HG03460 (cell line): ENCODE results near the gene KRT7.

Source experiments
- ATAC-seq: cut with Tn5 transposase; IDR thresholded peaks from one replicate; pipeline ENCODE4 v1.9.1; 2021; ENCODE audit not compliant: unreplicated experiment

The KRT7 gene

DNA sequence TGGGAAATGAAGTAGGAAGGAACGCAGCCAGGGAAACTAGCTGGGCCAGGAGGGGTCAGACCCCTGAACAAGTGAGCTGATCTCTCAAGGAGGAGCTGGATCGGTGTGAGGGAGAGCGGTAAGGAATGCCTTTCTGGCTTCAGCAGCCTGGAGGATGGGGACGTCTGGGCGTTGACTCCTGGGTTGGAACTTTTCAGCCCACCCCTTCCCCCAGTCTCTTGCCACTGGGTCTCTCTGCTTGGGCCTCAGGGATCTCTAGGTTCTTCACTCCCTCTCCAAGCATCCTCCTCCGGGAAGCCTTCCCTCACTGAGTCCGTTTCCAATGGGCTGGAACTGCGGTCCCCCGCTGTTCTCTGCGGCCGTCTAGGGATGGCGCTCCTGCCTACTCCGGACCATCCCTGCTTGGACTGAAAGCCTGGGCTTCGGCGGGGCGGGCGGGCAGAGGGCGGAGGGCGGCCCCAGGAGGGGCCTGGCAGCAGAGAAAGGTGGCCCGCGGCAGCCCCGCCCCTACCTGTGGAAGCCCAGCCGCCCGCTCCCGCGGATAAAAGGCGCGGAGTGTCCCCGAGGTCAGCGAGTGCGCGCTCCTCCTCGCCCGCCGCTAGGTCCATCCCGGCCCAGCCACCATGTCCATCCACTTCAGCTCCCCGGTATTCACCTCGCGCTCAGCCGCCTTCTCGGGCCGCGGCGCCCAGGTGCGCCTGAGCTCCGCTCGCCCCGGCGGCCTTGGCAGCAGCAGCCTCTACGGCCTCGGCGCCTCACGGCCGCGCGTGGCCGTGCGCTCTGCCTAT is at the start of gene KRT7:
TSS of gene KRT7 (plus strand) at position 570 of the 788 bp plus-strand sequence. CDS start at position 624, 54 bp downstream.
- ATAC-seq: no peak

DNA sequence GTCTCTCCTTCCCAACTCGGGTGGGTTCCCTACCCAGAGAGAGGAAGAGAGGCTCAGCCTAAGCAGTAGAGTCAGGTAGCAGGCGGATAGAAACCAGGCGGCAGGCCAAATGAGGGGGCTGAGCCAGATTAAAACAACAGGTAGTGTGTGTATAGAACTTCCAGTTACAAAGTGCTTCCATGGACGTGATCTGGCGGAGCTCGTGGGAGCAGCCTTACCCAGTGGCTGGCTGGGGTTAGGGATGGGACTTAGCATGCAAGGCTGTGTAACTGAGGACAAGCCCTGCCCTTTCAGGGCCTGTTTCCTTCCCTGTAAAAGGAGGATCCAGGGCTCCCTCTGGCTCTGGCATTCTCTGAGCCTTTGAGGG is 49.5 kb upstream of the KRT7 start:
- ATAC-seq: no peak

DNA sequence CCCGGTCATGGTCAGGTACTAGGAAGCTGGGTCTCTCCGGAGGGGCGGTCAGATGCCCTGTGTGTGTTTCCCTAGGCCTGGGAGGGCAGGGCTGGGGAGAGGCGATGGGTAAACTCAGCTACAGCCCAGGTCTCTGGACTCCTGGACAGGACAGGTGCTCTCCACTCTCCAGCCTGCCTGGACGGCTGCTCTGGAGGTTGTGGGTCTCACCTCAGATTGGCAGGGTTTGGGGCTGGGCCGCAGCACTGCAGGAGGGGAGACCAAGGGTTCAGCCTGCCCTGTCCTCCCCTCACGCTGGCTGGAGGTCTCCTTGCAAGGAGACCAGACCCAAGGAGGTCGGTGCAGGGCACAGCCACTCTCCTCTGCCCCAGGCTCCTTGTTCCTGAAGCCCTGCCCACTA is 49.1 kb upstream of the KRT7 start:
- ATAC-seq: no peak

DNA sequence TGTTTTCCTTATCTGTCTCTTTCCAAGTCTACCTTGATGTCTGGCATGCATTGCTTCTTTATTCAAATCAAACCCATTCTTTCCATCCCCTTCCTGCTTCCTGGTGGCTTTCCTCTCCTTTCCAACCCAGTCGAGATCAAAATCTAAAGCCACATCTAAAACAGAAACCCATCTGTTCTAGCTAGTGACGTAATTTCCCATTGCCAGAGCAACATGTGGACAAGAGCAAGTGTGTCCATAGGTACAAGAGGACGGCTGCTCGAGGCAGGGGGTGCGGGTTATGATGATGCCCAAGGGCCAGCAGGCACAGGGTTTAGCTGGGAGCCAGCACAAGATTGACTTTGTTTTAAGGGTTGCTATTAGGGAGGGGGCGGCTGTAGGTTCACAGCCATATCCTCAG is 48.2 kb upstream of the KRT7 start:
- no peak for ATAC-seq

DNA sequence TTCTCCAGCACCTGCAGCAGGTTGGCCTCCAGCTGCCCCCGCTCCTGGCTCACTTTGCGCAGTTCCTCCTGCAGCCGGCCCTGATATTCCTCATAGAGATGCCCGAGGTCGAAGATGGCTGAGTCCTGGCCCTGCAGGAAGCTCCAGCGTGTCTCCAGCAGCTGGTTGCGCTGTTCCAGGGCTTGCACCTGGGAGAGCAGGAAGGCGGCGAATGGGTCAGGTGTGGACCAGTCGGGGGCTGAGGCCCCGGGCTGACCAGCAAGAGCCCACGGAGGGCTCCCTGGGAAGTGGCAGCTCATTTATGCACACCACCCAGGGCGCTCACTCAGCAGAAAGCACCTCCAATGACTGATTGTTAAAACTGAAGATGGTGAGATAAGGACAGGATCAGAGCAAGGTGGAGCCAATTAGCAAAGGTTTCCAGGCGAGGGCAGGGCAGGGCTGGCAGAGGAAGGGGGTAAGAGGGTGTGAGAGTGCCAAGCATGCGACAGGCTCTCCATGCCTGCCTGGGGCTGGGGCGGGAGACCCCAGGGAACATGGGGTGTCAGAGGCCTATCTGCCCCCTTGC is 47.6 kb upstream of the KRT7 start:
- ATAC-seq: no peak

DNA sequence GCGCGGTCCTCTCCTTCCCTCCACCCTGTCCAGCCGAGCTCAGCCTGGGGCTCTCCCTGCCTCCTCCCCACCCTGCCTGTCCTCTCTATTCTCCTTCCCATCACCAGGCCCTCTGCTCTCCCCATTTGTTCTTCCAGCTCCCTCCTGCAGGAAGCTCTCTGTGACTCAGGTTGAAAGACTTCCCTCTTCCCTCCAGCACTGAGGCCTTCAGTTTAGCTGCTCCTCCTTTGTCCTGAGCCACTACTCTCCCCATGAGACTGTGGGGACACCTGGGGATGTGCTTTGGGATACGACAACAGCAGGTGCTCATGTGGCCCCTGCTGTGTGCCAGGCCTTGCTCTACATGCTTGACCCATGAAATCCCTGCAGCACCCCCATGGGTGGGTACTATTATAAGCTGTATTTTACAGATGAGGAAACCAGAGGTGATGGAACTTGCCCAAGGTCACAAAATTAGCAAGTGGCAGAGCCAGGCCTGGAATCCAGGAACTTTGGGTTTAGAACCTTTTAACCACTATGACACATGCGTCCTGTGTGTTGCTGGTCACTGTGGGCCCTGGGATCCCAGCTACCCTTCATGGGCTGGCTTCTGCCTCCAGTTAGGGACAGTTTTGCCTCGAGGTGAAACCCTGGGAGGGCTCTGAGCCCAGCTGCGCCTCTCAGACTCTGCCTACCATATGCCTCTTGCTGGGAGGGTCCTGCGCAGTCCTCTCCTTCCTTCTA is 46.8 kb upstream of the KRT7 start:
- ATAC-seq: no peak

DNA sequence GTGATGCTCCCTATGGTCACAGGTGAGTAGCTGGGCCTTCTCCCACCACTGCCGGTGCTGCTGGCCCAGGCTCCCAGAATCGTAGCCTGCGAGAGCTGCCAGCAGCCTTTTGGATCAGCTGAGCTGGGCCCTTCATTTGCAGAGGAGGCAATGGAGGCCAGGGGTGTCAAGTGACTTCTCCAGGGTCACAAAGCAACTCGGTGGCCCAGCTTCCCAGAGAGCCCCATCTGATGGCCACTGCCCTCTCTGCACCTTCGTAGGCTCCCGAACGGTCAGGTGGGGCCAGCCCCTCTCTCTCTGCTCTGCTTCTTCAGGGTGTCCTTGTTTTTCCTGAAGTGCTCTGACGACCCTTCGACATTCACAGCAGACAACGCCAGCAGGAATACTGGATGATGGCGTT is 45.8 kb upstream of the KRT7 start:
- ATAC-seq: no peak

DNA sequence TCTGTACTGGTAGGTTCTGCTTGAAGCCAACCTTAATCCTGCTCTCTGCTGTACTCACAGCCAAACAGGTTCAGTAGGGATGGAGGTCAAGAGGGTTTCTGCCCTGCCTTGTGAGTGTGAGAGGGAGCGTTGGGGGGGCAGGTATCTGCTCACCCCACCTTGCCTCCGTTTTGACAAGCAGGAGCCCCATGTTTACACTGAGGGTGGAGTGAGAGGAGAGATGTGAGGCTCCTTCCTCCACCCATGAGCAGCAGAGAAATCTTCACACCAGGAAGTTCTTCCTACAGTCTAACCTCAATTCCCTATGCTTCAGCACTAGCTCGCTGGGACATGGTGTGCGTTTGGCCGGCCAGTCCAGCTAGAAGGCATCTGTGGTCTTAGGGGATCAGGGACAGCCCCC is 45.4 kb upstream of the KRT7 start:
- ATAC-seq: no peak

DNA sequence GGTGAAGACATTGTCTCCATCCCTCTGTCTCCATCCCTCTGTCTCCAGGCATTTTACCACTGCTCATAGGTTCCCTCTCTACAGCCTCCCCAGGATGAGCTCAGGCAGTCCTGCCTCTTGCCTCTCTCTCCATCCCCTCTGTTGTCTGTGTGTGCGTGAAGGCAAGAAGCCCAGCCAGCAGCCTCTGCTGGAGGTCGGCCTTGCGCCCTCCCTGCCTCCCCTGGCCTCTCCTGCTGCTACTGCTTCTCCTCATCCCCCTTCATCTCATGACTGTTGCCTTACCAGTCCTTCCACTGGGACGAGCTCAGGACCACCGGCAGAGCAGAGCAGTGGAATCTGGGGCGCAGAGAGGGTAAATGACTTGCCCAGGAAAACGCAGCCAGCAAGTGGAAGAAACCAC is 44.4 kb upstream of the KRT7 start:
- no peak for ATAC-seq

DNA sequence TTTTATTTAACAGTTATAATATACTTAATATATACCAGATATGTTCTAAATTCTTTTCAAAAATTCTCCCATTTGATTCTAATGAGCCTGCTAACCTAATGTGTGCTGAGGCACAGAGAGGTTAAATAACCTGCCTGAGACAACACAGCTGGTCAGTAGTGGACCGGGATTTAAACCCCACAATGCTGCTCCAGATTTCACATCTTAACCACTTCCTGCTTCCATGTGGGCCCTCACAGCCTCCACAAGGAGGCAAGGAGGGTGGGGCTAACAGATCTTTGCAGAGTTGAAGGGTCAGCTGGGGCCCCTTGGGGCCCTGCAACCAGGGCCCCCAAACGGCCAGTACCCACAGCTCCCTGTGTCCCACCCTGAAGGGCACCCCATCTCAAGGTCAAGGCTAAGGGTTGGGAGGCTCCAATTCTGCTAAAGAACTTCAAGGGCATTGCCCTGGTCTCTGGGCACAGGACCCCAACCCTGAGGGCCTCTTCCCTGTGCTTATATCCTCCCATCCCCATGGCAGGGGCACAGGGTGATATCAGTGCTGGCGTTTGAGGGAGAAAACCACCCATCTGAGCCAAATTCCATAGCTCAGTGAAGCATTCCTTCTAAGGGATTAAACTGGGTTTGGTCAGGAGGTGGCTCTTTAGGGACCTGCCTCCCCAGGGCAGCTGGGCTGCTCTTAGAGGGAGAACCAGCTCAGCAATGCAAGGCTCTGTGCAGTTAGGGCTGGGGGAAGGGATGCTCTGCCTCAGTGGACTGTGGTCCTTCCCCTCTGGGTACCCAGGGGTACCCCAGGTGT is 43.5 kb upstream of the KRT7 start:
- no peak for ATAC-seq

DNA sequence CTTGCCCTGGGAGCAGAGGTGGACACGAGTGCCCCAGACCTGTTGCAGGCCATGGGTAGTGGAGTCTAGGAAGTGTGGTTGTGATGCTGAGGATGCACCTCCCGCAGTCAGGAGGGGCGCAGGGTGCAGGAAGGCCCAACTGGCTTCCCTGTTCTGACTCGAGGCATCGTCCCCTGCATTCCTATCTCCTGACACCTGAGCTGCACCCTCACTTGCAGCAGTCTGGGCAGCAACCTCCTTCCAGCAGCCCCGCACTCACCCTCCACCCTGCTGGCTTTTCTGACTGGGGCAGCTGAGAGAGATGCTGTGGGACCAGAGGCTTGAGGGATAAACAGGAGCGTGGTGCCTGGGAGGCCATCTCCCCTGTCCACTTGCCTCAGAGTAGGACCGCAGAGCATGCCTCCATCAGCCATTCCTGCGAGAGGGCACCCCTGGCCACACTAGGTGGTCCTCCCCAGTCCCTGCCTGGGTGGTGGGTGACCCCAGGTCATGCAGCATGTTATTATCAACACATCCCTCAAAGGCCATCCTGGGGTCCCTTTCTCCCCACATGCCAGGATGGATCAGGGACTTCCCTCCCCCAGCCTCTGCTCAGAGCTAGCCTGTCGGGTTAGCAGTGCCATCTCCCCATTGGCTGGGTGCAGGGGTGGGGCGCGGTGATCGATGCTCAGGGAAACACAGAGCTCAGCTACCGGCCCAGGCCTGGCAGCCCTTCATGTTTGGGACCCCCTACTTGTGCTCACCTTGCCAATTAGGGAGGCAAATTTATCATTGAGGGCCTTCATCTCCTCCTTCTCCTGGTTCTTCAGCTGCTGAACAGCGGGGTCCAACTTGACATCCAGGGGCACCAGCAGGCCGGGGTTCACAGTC is 41.9 kb upstream of the KRT7 start:
- no peak for ATAC-seq

DNA sequence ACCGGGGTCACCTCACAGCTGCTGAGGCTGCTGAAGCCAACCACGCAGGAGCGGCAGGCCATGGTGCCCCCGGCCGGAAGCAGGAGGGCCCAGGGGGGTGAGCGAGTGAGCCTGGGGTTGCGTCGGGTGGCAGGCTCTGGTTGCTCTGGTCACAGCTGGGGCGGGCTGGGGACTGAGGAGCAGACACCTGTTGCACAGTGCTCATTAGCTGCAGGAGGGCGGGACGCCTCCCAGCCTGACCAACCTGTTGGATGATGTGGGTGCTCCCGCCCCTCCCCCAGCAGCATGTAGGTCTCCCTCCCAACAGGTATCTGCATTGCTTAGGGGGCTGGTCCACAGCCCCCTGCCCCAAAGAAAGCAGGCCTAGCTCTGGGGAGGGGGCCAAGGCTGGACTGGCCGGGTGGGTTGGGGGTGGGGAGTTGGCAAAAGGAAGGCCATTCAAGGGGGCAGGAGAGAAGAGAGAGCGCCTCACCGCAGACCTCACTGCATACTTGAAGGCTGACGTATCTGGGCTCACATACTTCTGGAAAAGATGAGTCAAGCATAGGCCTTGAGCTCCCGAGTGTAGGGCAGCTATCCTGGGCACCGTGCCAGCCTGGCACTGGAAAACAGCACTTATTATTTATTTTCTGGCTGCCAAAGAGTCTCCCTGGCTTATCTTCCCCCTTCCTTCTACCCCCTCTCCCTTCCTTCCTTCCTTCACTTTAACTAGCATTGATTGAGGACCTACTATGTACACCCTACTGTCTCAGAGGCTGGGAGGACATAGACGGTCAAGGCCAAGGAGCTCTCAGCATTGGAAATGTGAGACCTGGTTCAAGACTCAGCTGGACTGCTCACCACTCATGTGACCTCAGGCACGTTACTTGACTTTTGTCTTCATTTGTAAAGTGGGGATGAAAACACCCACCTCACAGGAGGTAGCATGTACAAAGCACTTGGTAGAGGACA is 40.9 kb upstream of the KRT7 start, which contains the start of gene KRT80:
TSS of gene KRT80 (minus strand) at position 174 of the 951 bp plus-strand sequence. CDS start at position 62, 112 bp downstream.
- no peak for ATAC-seq

DNA sequence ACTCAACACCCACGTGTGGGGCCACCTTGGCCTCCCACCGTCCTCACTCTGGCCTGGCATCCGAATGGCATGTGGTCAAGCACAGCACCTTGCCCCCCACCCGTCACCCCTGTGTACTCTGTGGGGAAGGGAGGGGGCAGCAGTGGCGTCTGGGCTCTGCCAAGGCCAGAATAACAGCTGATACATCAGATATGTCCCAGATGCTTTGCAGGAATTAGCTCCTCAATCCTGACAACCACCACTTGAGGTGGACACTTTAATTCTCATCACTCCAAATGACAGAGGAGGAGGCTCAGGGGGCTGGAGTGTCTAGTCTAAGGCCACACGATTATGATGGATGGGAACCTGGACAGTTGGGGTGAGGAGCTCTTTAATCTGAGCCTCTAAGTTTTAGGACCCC is 39.5 kb upstream of the KRT7 start:
- no peak for ATAC-seq

DNA sequence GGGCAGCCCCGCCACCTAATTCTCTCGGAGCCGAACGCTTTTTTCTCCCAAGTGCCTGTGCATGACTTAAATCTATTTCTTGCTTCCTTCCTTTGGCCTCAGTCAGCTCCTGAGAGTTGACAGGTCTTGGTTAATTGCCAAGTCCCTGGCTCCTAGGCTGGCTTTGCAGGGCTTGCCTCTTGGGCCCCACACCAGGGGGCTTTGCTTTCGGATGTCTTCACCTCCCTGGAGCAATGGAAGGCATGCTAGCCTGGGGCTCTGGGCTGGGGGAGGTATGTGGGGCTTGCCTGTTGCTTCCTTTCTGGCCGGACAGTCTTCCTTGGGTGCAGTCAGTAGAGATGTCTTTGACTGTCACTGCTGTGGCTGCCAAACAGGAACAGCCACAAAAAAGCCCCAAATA is 39.1 kb upstream of the KRT7 start:
- no peak for ATAC-seq

DNA sequence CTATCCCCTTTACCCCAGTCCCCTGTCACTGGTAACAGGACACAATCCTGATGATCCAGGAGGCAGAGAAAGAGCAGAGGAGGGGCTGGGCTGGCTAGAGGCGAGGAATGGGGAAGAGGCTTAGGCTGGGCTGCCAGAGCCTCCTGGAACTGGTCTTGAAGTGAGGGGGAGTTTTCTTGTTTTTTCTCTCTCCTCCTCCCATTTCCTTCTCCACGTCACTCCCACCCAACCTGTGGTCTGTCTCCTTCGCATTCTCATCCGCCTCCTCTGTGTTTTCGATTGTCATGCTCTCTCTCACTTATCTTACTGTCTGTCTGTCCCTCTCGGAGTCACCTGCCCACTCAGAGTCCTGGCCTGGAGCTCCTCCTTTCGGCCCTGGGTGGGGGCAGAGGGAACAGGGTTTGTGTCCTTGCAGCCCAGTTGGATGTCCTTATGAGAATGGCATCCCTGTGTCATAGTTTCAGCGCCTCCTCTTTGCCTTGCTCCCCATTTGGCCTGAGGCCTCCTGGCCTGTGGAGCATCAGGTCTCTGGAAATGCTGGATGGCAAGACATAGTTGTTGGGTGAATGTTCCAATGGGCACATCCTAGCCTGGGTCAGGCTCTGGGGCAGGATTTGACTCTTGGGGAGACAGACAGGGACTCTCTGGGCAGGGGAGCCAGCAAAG is 37.8 kb upstream of the KRT7 start:
- no peak for ATAC-seq

DNA sequence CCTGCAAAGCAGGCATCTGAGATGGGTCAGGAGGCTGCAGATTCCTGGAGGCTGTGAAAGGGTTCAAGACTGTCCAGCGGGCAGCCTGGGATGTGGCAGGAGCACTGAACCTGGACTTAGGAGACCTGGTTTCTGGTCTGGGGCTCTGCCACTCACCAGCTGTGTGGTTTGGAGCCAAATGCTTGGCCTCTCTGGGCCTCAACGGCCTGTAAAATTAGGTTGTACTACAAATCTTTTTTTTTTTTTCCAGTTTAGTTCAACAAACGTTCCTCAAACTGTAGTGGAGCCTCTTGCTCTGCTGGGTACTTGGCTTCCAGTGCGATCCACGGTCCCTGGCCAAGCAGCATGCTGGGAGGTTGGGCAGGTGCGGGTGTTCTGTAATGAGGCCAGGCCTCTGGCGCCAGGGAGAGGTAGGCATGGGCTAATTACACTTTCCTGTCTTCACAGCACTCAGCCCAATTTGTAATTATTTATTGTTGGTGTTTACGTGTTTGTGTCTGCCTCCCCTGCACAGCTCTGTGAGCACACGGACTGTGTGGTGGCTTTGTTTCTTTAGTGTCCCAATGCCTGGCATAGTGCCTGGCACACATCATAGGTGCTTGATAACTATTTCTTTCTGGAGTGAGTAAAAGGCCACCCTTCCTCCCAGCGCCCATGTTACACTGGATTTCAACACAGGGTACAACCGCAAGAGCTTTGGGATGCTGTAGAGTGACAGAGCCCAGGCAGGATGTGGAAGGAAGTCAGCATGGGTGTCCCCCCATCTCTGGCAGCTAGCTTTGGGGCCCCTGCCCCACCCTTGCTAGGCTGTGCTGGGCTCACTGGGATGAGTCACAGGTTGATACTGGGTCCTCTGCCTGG is 35.4 kb upstream of the KRT7 start:
- no peak for ATAC-seq

DNA sequence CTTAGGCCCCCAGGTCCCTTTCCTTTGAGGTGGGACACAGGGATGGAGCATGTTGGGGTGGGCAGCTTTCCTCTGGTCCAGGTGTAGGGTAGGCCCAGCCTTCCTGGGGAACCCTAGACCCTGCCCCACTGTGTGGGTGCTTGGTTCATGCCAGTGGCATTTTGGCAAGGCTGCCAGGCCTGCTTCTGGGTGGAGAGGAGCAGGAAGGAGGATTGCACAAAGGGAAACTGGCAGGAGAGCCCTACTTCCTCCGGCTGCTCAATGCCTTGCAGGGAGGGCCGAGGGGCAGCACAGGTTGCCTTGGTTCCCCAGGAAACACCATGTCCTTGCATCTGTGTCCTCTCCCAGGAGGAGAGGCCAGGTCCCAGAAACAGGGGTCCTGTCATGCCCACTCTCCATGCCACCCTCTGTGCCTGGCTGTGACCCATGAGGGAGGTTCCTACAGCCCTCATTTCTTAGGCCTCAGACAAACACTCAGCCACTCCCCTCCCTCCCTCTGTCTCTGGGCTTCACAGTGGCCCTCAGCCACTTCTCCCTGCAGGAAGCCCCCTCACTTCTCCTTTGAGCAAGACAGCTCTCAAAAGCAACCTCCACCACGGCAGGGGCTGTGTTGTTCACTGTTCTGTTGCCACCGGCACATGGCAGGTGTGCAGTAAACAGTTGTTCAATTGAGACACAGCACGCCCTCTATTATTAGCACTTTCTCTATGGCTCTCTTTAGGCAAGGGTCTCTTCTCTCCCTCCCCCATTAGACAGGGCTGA is 34.4 kb upstream of the KRT7 start:
- no peak for ATAC-seq
